Suppressor macrophage treated with lipopolysaccharide for 4 hours (primary cell): ENCODE data around the gene NDUFB10.
A peak's percentile ranks its signal among the peaks of the same experiment; 100 is the strongest.
"Not testable (repeated sequence)": the region's sequence is repeated elsewhere in the genome, so short reads cannot be mapped to it uniquely, and the experiment has no call there.

ENCODE experiments used
- DNase-seq: peaks from one replicate; pipeline ENCODE4 v3.0.0-alpha.2; 2020

The NDUFB10 gene

GRCh38 chr16:1926271-1926670 is 33.1 kb upstream of the NDUFB10 start:
- no peak for DNase-seq

GRCh38 chr16:1929105-1929504 is 30.2 kb upstream of the NDUFB10 start:
- DNase-seq: no peak

- peak; percentile 96 for DNase-seq
Measured at GRCh38 chr16:1929578-1930337, 29.6 kb upstream of the NDUFB10 start.

GRCh38 chr16:1930338-1930720 is 29.0 kb upstream of the NDUFB10 start:
- DNase-seq: no peak

GRCh38 chr16:1932050-1933028 is 27.0 kb upstream of the NDUFB10 start:
- no peak for DNase-seq

GRCh38 chr16:1933097-1933661 is 26.2 kb upstream of the NDUFB10 start:
- DNase-seq: no peak

- no peak for DNase-seq
Measured at GRCh38 chr16:1936945-1937479, 22.3 kb upstream of the NDUFB10 start.

- peak; percentile 81 for DNase-seq
Measured at GRCh38 chr16:1938316-1938715, 21.0 kb upstream of the NDUFB10 start.

GRCh38 chr16:1938910-1939309 is 20.4 kb upstream of the NDUFB10 start:
- DNase-seq: no peak

GRCh38 chr16:1939833-1940232 is 19.5 kb upstream of the NDUFB10 start:
- DNase-seq: not testable (repeated sequence)

- DNase-seq: no peak
Measured at GRCh38 chr16:1940273-1941161, 18.8 kb upstream of the NDUFB10 start.

- no peak for DNase-seq
Measured at GRCh38 chr16:1941162-1942046, 17.9 kb upstream of the NDUFB10 start.

GRCh38 chr16:1942047-1942809 is 17.1 kb upstream of the NDUFB10 start:
- DNase-seq: peak; percentile 43

- DNase-seq: peak; percentile 100
Measured at GRCh38 chr16:1942810-1943726, 16.3 kb upstream of the NDUFB10 start, which contains the start of gene MSRB1. TSS of gene MSRB1 (minus strand) at chr16:1943199. CDS start at chr16:1943156, 43 bp downstream.

GRCh38 chr16:1944612-1945199 is 14.6 kb upstream of the NDUFB10 start:
- DNase-seq: no peak

- no peak for DNase-seq
Measured at GRCh38 chr16:1945559-1946391, 13.6 kb upstream of the NDUFB10 start.

- DNase-seq: no peak
Measured at GRCh38 chr16:1946495-1947368, 12.6 kb upstream of the NDUFB10 start.
